SK-N-SH (cell line): ENCODE measurements around the gene CLDN15.

Source experiments
- EP300 ChIP-seq, 2 experiments: IDR thresholded peaks; 2 replicates each; pipeline versions ENCODE4 v1.4.0 to v1.6.1; 2012; ENCODE audit warnings: borderline replicate concordance in 1 of 2, low read depth in 1 of 2, low read length in 1 of 2
- TAF1 ChIP-seq: IDR thresholded peaks from 2 replicates; pipeline ENCODE4 v1.6.1; 2012; ENCODE audit warnings: low read depth, mild to moderate bottlenecking, low read length, moderate library complexity, borderline replicate concordance
- USF1 ChIP-seq: IDR thresholded peaks from 2 replicates; pipeline ENCODE4 v1.4.0; 2012; ENCODE audit warnings: low read depth, borderline replicate concordance

GRCh38 chr7:101235050-101235449 is 2.6 kb downstream of the CLDN15 start:
- TF ChIP-seq USF1 (no peak), EP300 (IDR thresholded peaks at IDR 0.05; ENCODE audit: borderline replicate concordance in 1 of 2, low read depth in 1 of 2, low read length in 1 of 2) (no peak), TAF1 (no peak)
